ES-I3 (cell line): ENCODE results near the gene AQP12A.
"Not testable (repeated sequence)": the region's sequence is repeated elsewhere in the genome, so short reads cannot be mapped to it uniquely, and the experiment has no call there.

Experiments used
- H3K36me3 ChIP-seq: 2 replicates; pipeline ENCODE4 v1.6.1; 2013; ENCODE audit warnings: mild to moderate bottlenecking, low read length, control low read depth, moderate library complexity; ENCODE audit not compliant: insufficient read depth
- H3K4me1 ChIP-seq: 2 replicates; pipeline ENCODE4 v1.6.1; 2013; ENCODE audit warnings: mild to moderate bottlenecking, control low read depth, low read length; ENCODE audit not compliant: insufficient read depth
- H3K9ac ChIP-seq: 2 replicates; pipeline ENCODE4 v1.6.1; 2013; ENCODE audit warnings: low read depth, mild to moderate bottlenecking, low read length, moderate library complexity
- H3K9me3 ChIP-seq: 2 replicates; pipeline ENCODE4 v1.6.1; 2013; ENCODE audit warnings: mild to moderate bottlenecking, low read length, moderate library complexity; ENCODE audit not compliant: control insufficient read depth, insufficient read depth

AQP12A gene

GRCh38 chr2:240648650-240649275, 42.9 kb upstream of the AQP12A start:
- H3K4me1 ChIP-seq: no peaks in the 10 kb centered on the region
- H3K9me3 ChIP-seq: no peaks in the 10 kb centered on the region
- no peak overlapping the region for H3K9ac ChIP-seq

GRCh38 chr2:240649331-240649730, 42.3 kb upstream of the AQP12A start:
- no peaks in the 10 kb centered on the region for H3K4me1 ChIP-seq
- no peaks in the 10 kb centered on the region for H3K9me3 ChIP-seq
- no peak overlapping the region for H3K9ac ChIP-seq
- H3K36me3 ChIP-seq: no peaks in the 10 kb centered on the region

More at GRCh38 chr2:240648650-240649275, 42.9 kb upstream of the AQP12A start:
- no peaks in the 10 kb centered on the region for H3K36me3 ChIP-seq

- Histone ChIP-seq H3K4me1 (no peaks in the 10 kb centered on the region), H3K9ac (no peak overlapping the region), H3K36me3 (no peaks in the 10 kb centered on the region), H3K9me3 (no peaks in the 10 kb centered on the region)
These were observed 41.3 kb upstream of the AQP12A start for GRCh38 chr2:240650254-240650965.

GRCh38 chr2:240651185-240651584, 40.5 kb upstream of the AQP12A start:
- H3K36me3 ChIP-seq: no peaks in the 10 kb centered on the region
- no peaks in the 10 kb centered on the region for H3K4me1 ChIP-seq
- no peaks in the 10 kb centered on the region for H3K9me3 ChIP-seq
- H3K9ac ChIP-seq: no peak overlapping the region

GRCh38 chr2:240655931-240656886, 35.5 kb upstream of the AQP12A start:
- Histone ChIP-seq H3K9me3 (no peaks in the 10 kb centered on the region), H3K36me3 (no peaks in the 10 kb centered on the region), H3K9ac (no peak overlapping the region), H3K4me1 (no peaks in the 10 kb centered on the region)

- H3K36me3 ChIP-seq, H3K9ac ChIP-seq: not testable (repeated sequence)
These were observed 31.8 kb upstream of the AQP12A start for GRCh38 chr2:240659883-240660282.

GRCh38 chr2:240662681-240663080, 29.0 kb upstream of the AQP12A start:
- H3K36me3 ChIP-seq: no peaks in the 10 kb centered on the region
- H3K4me1 ChIP-seq: no peaks in the 10 kb centered on the region
- no peak overlapping the region for H3K9ac ChIP-seq
- no peaks in the 10 kb centered on the region for H3K9me3 ChIP-seq

More at GRCh38 chr2:240659883-240660282, 31.8 kb upstream of the AQP12A start:
- not testable (repeated sequence) for H3K4me1 ChIP-seq, H3K9me3 ChIP-seq

GRCh38 chr2:240663546-240664190, 28.0 kb upstream of the AQP12A start:
- H3K9me3 ChIP-seq: no peaks in the 10 kb centered on the region
- H3K4me1 ChIP-seq: no peaks in the 10 kb centered on the region
- H3K9ac ChIP-seq: no peak overlapping the region
- H3K36me3 ChIP-seq: no peaks in the 10 kb centered on the region

GRCh38 chr2:240664622-240665021, 27.0 kb upstream of the AQP12A start:
- Histone ChIP-seq H3K36me3 (no peaks in the 10 kb centered on the region), H3K9me3 (no peaks in the 10 kb centered on the region), H3K9ac (no peak overlapping the region), H3K4me1 (no peaks in the 10 kb centered on the region)

- Histone ChIP-seq H3K4me1 (no peaks in the 10 kb centered on the region), H3K9me3 (no peaks in the 10 kb centered on the region), H3K9ac (no peak overlapping the region), H3K36me3 (no peaks in the 10 kb centered on the region)
These were observed 21.3 kb upstream of the AQP12A start for GRCh38 chr2:240670402-240670801.

- Histone ChIP-seq H3K9ac (no peak overlapping the region), H3K36me3 (no peaks in the 10 kb centered on the region), H3K9me3 (no peaks in the 10 kb centered on the region), H3K4me1 (no peaks in the 10 kb centered on the region)
These were observed 20.7 kb upstream of the AQP12A start for GRCh38 chr2:240670950-240671349.

- Histone ChIP-seq H3K9me3 (no peaks in the 10 kb centered on the region), H3K4me1 (no peaks in the 10 kb centered on the region), H3K36me3 (no peaks in the 10 kb centered on the region), H3K9ac (no peak overlapping the region)
These were observed 19.5 kb upstream of the AQP12A start for GRCh38 chr2:240672076-240672700.

- Histone ChIP-seq H3K36me3 (no peaks in the 10 kb centered on the region), H3K9me3 (no peaks in the 10 kb centered on the region), H3K4me1 (no peaks in the 10 kb centered on the region), H3K9ac (no peak overlapping the region)
These were observed 18.9 kb upstream of the AQP12A start for GRCh38 chr2:240672701-240673190.
